IPS-NIHi11 (cell line): ENCODE results near the gene SQOR.

ENCODE experiments used
- DNase-seq: peaks from one replicate; pipeline ENCODE4 v3.0.0; 2012; ENCODE audit warnings: mixed read lengths, low spot score

The SQOR gene

GRCh38 chr15:45705510-45706473 lies 71.0 kb downstream of the SQOR start:
- DNase-seq, result peak; percentile 72

GRCh38 chr15:45710657-45711056 lies 75.8 kb downstream of the SQOR start:
- no peak for DNase-seq

GRCh38 chr15:45714590-45715488 lies 80.0 kb downstream of the SQOR start:
- DNase-seq, result peak; percentile 52

- no peak for DNase-seq
These were observed 80.7 kb downstream of the SQOR start for GRCh38 chr15:45715528-45715927.

- DNase-seq, result peak; percentile 44
These were observed 84.7 kb downstream of the SQOR start for GRCh38 chr15:45719490-45719889.

GRCh38 chr15:45720183-45720582 lies 85.4 kb downstream of the SQOR start:
- DNase-seq, result no peak

GRCh38 chr15:45728641-45729040 lies 93.8 kb downstream of the SQOR start:
- DNase-seq, result no peak

GRCh38 chr15:45729141-45729540 lies 94.3 kb downstream of the SQOR start:
- no peak for DNase-seq

GRCh38 chr15:45731343-45731742 lies 96.5 kb downstream of the SQOR start:
- DNase-seq, result no peak

GRCh38 chr15:45732662-45733061 lies 97.8 kb downstream of the SQOR start:
- peak; percentile 20 for DNase-seq

- no peak for DNase-seq
These were observed 99.5 kb downstream of the SQOR start for GRCh38 chr15:45734260-45734711.
